ENCODE results near the gene FERMT3.

GRCh38 chr11:64247729-64248531 lies 41.4 kb downstream of the FERMT3 start:
- TF ChIP-seq, protein P1, sequence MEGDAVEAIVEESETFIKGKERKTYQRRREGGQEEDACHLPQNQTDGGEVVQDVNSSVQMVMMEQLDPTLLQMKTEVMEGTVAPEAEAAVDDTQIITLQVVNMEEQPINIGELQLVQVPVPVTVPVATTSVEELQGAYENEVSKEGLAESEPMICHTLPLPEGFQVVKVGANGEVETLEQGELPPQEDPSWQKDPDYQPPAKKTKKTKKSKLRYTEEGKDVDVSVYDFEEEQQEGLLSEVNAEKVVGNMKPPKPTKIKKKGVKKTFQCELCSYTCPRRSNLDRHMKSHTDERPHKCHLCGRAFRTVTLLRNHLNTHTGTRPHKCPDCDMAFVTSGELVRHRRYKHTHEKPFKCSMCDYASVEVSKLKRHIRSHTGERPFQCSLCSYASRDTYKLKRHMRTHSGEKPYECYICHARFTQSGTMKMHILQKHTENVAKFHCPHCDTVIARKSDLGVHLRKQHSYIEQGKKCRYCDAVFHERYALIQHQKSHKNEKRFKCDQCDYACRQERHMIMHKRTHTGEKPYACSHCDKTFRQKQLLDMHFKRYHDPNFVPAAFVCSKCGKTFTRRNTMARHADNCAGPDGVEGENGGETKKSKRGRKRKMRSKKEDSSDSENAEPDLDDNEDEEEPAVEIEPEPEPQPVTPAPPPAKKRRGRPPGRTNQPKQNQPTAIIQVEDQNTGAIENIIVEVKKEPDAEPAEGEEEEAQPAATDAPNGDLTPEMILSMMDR (conservative IDR thresholded peaks at IDR 0.05 in 1 of 2, IDR thresholded peaks at IDR 0.05 in 1 of 2; ENCODE audit: low read depth in 1 of 2, low read length in 2 of 2) = no peak
- no peak for TF ChIP-seq EZH2 (IDR thresholded peaks at IDR 0.05; ENCODE audit: low read length, missing control alignments)

All from fibroblast of lung (primary cell).